HG03139 (cell line): Measurements from ENCODE around the gene LRRC45.

Experiments used
- ATAC-seq: cut with Tn5 transposase; IDR thresholded peaks from one replicate; pipeline ENCODE4 v1.9.1; 2021; ENCODE audit not compliant: unreplicated experiment

The LRRC45 gene

GRCh38 chr17:82018152-82018988, 4.7 kb upstream of the LRRC45 start:
- no peak for ATAC-seq

GRCh38 chr17:82018989-82019689, 4.0 kb upstream of the LRRC45 start:
- no peak for ATAC-seq

- no peak for ATAC-seq
These were observed 3.2 kb upstream of the LRRC45 start for GRCh38 chr17:82019690-82020571.

- no peak for ATAC-seq
These were observed 2.5 kb upstream of the LRRC45 start for GRCh38 chr17:82020572-82021106.

DNA sequence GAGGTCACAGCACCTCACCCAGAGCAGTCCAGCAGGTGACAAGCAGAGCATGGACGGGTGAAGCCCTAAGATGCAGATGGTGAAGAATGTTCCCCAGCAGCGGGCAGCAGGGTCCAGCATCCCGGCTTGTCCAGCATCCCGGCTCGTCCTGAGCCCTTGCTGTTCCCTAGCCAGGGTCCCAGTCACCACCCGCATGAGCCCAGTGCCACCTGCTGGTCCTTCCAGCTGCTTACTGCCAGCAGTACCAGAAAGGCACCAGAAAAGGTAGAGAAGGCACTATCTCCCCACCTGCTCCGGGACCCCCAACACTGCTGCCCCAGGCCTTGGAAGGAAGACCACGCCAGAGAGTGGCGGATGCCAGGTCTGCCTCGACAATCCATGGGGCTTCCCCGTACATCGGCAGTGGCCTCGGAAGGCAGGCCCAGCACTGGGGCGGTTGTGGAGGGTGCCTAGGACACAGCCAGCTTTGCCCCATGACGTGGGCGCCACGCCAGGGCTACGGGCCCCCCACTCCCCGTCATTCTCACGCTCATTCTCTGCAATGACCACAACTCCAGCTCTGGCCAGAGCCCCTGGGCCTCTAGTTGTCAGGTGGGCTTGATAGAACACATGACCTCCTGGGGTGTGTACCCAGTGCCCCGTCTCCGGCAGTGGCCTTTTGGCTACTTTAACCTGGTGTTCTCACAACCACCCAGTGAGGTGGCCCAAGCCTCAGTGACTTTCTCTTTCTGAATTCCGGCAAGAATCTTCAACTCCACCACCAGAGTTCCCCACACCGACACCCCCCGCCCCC, 1.8 kb upstream of the LRRC45 start:
- ATAC-seq = no peak

DNA sequence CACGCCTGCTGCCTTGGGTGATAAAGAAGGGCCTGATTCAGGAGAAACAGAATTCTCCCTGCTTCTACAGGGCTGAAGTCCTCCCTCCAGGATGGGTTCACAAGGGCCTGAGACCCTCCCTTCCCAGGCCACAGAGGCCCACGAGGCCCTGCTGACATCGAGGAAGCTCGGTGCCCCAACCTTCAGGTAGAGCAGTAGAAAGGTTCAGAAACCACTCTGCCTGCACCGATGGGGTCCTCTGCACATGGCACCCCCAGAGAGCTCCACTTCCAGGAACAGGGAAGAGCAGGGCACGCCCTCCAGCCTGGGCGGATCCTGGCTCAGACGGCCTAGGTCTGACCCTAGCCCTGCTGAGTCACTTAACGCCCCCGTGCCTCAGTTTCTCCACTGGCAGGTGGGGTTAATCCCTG, 1.2 kb upstream of the LRRC45 start:
- ATAC-seq = no peak

- no peak for ATAC-seq
These were observed 660 bp upstream of the LRRC45 start, which contains the start of gene CENPX for GRCh38 chr17:82022310-82022980. TSS of gene CENPX (minus strand) at chr17:82022878. CDS start at chr17:82022861, 17 bp downstream.

- ATAC-seq = peak; percentile 8
These were observed 539 bp downstream of the LRRC45 start for GRCh38 chr17:82023447-82024241.

DNA sequence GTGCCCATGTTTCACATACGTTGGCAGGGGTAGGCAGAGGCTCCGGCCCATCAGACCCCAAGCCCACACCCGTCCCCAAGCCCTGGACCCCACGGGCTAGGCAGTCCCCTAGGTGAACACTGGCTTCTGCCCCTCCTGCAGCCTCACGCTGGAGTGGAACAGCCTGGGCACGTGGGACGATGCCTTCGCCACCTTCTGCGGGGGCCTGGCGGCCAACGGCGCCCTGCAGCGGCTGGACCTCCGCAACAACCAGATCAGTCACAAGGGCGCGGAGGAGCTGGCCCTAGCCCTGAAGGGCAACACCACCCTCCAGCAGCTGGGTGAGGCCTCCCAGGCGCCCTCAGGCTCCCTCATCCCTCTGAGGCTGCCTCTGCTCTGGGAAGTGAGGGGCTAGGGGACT, 1.8 kb downstream of the LRRC45 start:
- no peak for ATAC-seq

DNA sequence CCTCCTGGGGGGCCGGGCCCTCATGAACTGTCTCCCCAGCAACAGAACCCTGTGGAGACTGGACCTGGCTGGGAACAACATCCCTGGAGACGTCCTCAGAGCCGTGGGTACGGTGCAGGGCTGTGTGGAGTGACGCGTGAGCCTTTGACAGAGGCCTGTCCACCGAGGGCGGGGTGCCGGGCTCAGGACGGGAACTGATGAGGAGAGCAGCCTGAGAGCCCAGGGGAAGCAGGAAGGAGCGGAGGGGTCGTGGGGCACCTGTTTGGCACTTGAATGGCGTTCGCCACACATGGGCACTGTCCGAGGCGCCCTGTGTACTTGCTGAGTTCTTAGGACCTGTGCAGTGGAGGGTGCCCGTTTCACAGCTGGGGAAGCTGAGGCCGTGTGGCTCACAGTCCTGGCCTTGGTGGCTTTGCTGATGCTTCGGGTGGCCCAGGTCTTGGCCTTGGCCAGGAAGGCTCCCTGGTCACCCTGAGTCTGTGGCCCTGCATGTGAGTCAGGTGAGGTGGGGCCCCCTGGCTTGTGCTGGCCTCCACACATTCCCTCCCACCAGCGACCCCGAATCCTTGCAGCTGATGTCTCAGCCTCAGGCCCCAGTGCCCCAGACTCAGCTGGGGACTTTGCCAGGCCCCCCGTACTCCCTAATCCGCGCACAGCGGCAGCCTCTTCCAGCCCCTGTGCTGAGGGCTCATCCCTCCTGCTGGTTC, 2.4 kb downstream of the LRRC45 start:
- no peak for ATAC-seq

DNA sequence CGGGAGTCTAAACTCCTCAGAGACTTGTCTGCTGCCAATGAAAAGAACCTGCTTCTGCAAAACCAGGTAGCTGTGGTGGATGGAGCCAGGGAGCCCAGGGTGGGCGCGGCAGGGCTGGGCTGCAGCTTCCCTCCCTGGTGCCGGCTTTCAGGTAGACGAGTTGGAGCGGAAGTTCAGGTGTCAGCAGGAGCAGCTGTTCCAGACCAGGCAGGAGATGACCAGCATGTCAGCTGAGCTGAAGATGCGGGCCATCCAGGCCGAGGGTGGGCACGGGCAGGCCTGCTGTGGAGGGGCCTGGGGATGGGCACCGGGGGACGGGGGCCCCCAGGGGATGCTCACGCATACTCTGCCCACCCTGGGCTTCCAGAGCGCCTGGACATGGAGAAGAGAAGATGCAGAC, 5.1 kb downstream of the LRRC45 start:
- no peak for ATAC-seq

DNA sequence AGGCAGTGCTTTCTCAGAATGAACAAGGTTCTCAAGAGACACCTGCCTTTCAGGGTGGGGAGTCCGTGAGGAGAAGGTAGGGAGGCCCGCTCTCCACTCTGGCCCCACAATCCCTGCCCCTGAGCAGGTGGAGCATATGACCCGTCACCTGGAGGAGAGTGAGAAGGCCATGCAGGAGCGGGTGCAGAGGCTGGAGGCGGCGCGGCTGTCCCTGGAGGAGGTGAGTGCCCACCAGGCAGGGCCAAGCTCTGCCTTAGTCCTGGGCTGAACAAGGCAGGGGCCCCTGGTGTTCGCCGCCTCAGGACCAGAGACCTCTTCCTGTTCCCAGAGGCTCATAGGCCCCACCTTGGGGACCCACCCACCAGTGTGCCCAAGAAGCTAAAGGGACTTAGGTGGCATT, 5.9 kb downstream of the LRRC45 start:
- no peak for ATAC-seq

DNA sequence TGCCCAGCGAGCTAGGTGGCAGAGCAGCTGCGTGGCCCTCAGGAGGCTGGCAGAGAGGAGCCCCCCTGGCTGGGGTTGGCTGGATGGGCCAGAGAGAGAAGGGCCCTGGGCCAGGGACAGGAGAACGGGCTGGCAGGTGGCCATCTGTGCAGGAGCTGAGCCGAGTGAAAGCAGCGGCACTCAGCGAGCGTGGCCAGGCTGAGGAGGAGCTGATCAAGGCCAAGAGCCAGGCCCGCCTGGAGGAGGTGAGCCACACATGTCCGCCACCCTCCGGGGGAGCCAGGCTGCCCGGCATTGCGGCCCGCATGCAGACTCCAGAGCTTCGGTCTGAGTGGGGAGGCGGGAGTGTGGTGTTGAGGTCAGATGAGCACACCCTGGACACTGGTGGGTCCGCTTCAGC, 6.3 kb downstream of the LRRC45 start:
- no peak for ATAC-seq

GRCh38 chr17:82029990-82030469, 6.9 kb downstream of the LRRC45 start:
- no peak for ATAC-seq

- no peak for ATAC-seq
These were observed 7.6 kb downstream of the LRRC45 start for GRCh38 chr17:82030470-82031302.

- no peak for ATAC-seq
These were observed 8.3 kb downstream of the LRRC45 start, which contains the start of gene RAC3 for GRCh38 chr17:82031303-82031884. TSS of gene RAC3 (plus strand) at chr17:82031678. CDS start at chr17:82031762, 84 bp downstream.
